H9 (cell line): Measurements from ENCODE around the gene FAM174C. TPM values are rescaled to one million over a fixed set of nuclear protein-coding genes. Genes with fewer than 3 reads are reported as not detected.

Experiments used
- DNase-seq: peaks from one replicate; pipeline ENCODE4 v3.0.0-alpha.2; 2017
- H2AFZ ChIP-seq: one replicate; pipeline ENCODE4 v1.6.1; 2013; ENCODE audit warnings: mild to moderate bottlenecking, low read length, control low read depth, moderate library complexity
- H2AK5ac ChIP-seq: 2 replicates; pipeline ENCODE4 v1.6.1; 2013; ENCODE audit warnings: low read length, control low read depth, mixed read lengths; ENCODE audit not compliant: insufficient read length
- H2BK120ac ChIP-seq: one replicate; pipeline ENCODE4 v1.6.1; 2013; ENCODE audit warnings: low read depth, mild to moderate bottlenecking, low read length, control low read depth, inconsistent platforms; ENCODE audit not compliant: poor library complexity, severe bottlenecking
- H2BK12ac ChIP-seq: 2 replicates; pipeline ENCODE4 v1.6.1; 2013; ENCODE audit warnings: low read length, control low read depth, mixed read lengths, low read depth; ENCODE audit not compliant: insufficient read length
- H2BK15ac ChIP-seq: 2 replicates; pipeline ENCODE4 v1.6.1; 2013; ENCODE audit warnings: low read depth, low read length, control low read depth
- H2BK20ac ChIP-seq: one replicate; pipeline ENCODE4 v1.6.1; 2013; ENCODE audit warnings: low read depth, mild to moderate bottlenecking, low read length, control low read depth, inconsistent platforms; ENCODE audit not compliant: poor library complexity, severe bottlenecking
- H2BK5ac ChIP-seq: 2 replicates; pipeline ENCODE4 v1.6.1; 2013; ENCODE audit warnings: low read length, control low read depth, mixed read lengths; ENCODE audit not compliant: insufficient read length
- H3K14ac ChIP-seq: 2 replicates; pipeline ENCODE4 v1.6.1; 2013; ENCODE audit warnings: low read length, control low read depth; ENCODE audit not compliant: insufficient read depth
- H3K18ac ChIP-seq: 2 replicates; pipeline ENCODE4 v1.6.1; 2013; ENCODE audit warnings: low read depth, mild to moderate bottlenecking, mixed read lengths, low read length, control low read depth; ENCODE audit not compliant: insufficient read length
- H3K23ac ChIP-seq: 2 replicates; pipeline ENCODE4 v1.6.1; 2013; ENCODE audit warnings: low read length, control low read depth, mixed read lengths, low read depth; ENCODE audit not compliant: insufficient read length
- H3K23me2 ChIP-seq: 2 replicates; pipeline ENCODE4 v1.6.1; 2013; ENCODE audit warnings: low read depth, mild to moderate bottlenecking, mixed read lengths, low read length, control low read depth; ENCODE audit not compliant: insufficient read length, poor library complexity, severe bottlenecking
- H3K27ac ChIP-seq: 2 replicates; pipeline ENCODE4 v1.5.1; 2013; ENCODE audit warnings: low read length, control low read depth, mixed read lengths, low read depth; ENCODE audit not compliant: insufficient read length
- H3K27me3 ChIP-seq: 2 replicates; pipeline ENCODE4 v1.6.1; 2013; ENCODE audit warnings: low read length, control low read depth, inconsistent platforms; ENCODE audit not compliant: insufficient read depth
- H3K4ac ChIP-seq: 2 replicates; pipeline ENCODE4 v1.6.1; 2013; ENCODE audit warnings: low read depth, mild to moderate bottlenecking, control low read depth, inconsistent platforms, low read length, moderate library complexity
- H3K4me1 ChIP-seq: 2 replicates; pipeline ENCODE4 v1.6.1; 2013; ENCODE audit warnings: low read length, control low read depth, inconsistent platforms; ENCODE audit not compliant: insufficient read depth
- H3K4me2 ChIP-seq: 2 replicates; pipeline ENCODE4 v1.6.1; 2013; ENCODE audit warnings: low read length, control low read depth, mixed read lengths; ENCODE audit not compliant: insufficient read length, insufficient read depth
- H3K56ac ChIP-seq: 2 replicates; pipeline ENCODE4 v1.6.1; 2013; ENCODE audit warnings: low read depth, mild to moderate bottlenecking, mixed read lengths, low read length, control low read depth; ENCODE audit not compliant: insufficient read length
- H3K79me1 ChIP-seq: 2 replicates; pipeline ENCODE4 v1.6.1; 2013; ENCODE audit warnings: low read depth, mild to moderate bottlenecking, moderate library complexity, low read length, control low read depth, inconsistent platforms; ENCODE audit not compliant: insufficient read depth, poor library complexity, severe bottlenecking
- H3K79me2 ChIP-seq: 2 replicates; pipeline ENCODE4 v1.6.1; 2013; ENCODE audit warnings: low read length, control low read depth, inconsistent platforms; ENCODE audit not compliant: insufficient read depth
- H3K9ac ChIP-seq: 2 replicates; pipeline ENCODE4 v1.6.1; 2013; ENCODE audit warnings: low read length, control low read depth, mixed read lengths; ENCODE audit not compliant: insufficient read length; ENCODE audit errors: extremely low read depth
- H3K9me3 ChIP-seq: one replicate; pipeline ENCODE4 v1.6.1; 2013; ENCODE audit warnings: low read depth, low read length, inconsistent platforms; ENCODE audit not compliant: control insufficient read depth
- H3T11ph ChIP-seq: one replicate; pipeline ENCODE4 v1.6.1; 2013; ENCODE audit warnings: mild to moderate bottlenecking, low read length, control low read depth, inconsistent platforms
- H4K20me1 ChIP-seq: one replicate; pipeline ENCODE4 v1.6.1; 2013; ENCODE audit not compliant: control insufficient read depth, insufficient read length, insufficient read depth
- H4K5ac ChIP-seq: 2 replicates; pipeline ENCODE4 v1.6.1; 2013; ENCODE audit warnings: low read depth, mild to moderate bottlenecking, mixed read lengths, low read length, control low read depth; ENCODE audit not compliant: insufficient read length
- H4K8ac ChIP-seq: replicated peaks from 2 replicates; pipeline ENCODE4 v1.6.1; 2013; ENCODE audit warnings: low read length, control low read depth, mixed read lengths, low read depth; ENCODE audit not compliant: insufficient read length
- H4K91ac ChIP-seq: 2 replicates; pipeline ENCODE4 v1.6.1; 2013; ENCODE audit warnings: low read depth, mild to moderate bottlenecking, moderate library complexity, mixed read lengths, low read length, control low read depth; ENCODE audit not compliant: insufficient read length
- H3K27ac Mint-ChIP-seq, 3 experiments: 2 replicates in 2 of 3; 3 replicates in 1 of 3; pipeline ENCODE4 v1.8.0; 2020 to 2021; ENCODE audit warnings: mixed read lengths in 3 of 3, mild to moderate bottlenecking in 1 of 3, moderate library complexity in 1 of 3
- H3K27me3 Mint-ChIP-seq: 2 replicates; pipeline ENCODE4 v1.8.0; 2021; ENCODE audit warnings: low read depth, mild to moderate bottlenecking, moderate library complexity, mixed read lengths
- H3K36me3 Mint-ChIP-seq, 3 experiments: 2 replicates in 2 of 3; 3 replicates in 1 of 3; pipeline ENCODE4 v1.8.0; 2020 to 2021; ENCODE audit warnings: low read depth in 3 of 3, mixed read lengths in 3 of 3; ENCODE audit not compliant: insufficient read depth in 1 of 3
- H3K4me1 Mint-ChIP-seq, 2 experiments: 2 replicates each; pipeline ENCODE4 v1.8.0; 2020; ENCODE audit warnings: mixed read lengths in 2 of 2
- H3K4me3 Mint-ChIP-seq, 2 experiments: 2 replicates in 1 of 2; 3 replicates in 1 of 2; pipeline ENCODE4 v1.8.0; 2020 to 2021; ENCODE audit warnings: mild to moderate bottlenecking in 2 of 2, mixed read lengths in 2 of 2, moderate library complexity in 1 of 2
- H3K9me3 Mint-ChIP-seq, 2 experiments: 2 replicates in 1 of 2; 3 replicates in 1 of 2; pipeline ENCODE4 v1.8.0; 2020; ENCODE audit warnings: mild to moderate bottlenecking in 2 of 2, mixed read lengths in 2 of 2, moderate library complexity in 1 of 2
- WGBS: extraction: QIAGEN DNeasy Blood & Tissue Kit; methylation state at CpG from one replicate; pipeline ENCODE4 v1.1.7; 2013; ENCODE audit warnings: missing lambda C conversion rate, low lambda C conversion rate, mixed read lengths; ENCODE audit not compliant: insufficient read length; ENCODE audit errors: extremely low coverage; 5-methylcytosine and 5-hydroxymethylcytosine counted together
- total RNA-seq: library from RNA; stranded (reverse); gene quantifications from 2 replicates; pipeline ENCODE4 v1.2.1, GENCODE V29; 2021
- TF ChIP-seq, protein P1 (sequence below): fragments of 200-600 bp; sonication (generic); conservative IDR thresholded peaks from 3 replicates; pipeline ENCODE4 v1.8.0; 2021; ENCODE audit warnings: antibody characterized with exemption, mild to moderate bottlenecking

Gene FAM174C
- total RNA-seq, 1 experiment from 2014 or later: 63.0 TPM

- Histone ChIP-seq H3K27ac (no peak overlapping the region), H3K4me1 (no peaks in the 10 kb centered on the region), H3K18ac (no peak overlapping the region), H2AK5ac (no peak overlapping the region), H2BK20ac (no peak overlapping the region), H2BK15ac (no peak overlapping the region), H2BK12ac (no peak overlapping the region), H3K56ac (no peak overlapping the region), H3K14ac (no peak overlapping the region), H3K23ac (no peak overlapping the region), H4K8ac (no peak overlapping the region), H4K91ac (no peak overlapping the region), H2BK5ac (no peak overlapping the region), H3K4ac (no peak overlapping the region), H3K9ac (no peak overlapping the region), H3T11ph (no peak overlapping the region), H3K9me3 (no peaks in the 10 kb centered on the region), H3K23me2 (no peaks in the 10 kb centered on the region), H3K27me3 (no peaks in the 10 kb centered on the region), H4K20me1 (no peaks in the 10 kb centered on the region), H3K4me2 (no peak overlapping the region), H2BK120ac (no peak overlapping the region), H3K79me2 (no peaks in the 10 kb centered on the region), H3K79me1 (no peaks in the 10 kb centered on the region), H2AFZ (no peak overlapping the region), H4K5ac (no peak overlapping the region)
- no CpG with 5 or more reads among the region's 14 CpGs for WGBS
- no peak for DNase-seq
- H3K27ac Mint-ChIP-seq: no peak overlapping the region
- H3K4me1 Mint-ChIP-seq: peaks cover 0 to 12% of the 10 kb centered on the region in 2 experiments; a peak in 2 of 4 replicates
- TF ChIP-seq, protein P1, sequence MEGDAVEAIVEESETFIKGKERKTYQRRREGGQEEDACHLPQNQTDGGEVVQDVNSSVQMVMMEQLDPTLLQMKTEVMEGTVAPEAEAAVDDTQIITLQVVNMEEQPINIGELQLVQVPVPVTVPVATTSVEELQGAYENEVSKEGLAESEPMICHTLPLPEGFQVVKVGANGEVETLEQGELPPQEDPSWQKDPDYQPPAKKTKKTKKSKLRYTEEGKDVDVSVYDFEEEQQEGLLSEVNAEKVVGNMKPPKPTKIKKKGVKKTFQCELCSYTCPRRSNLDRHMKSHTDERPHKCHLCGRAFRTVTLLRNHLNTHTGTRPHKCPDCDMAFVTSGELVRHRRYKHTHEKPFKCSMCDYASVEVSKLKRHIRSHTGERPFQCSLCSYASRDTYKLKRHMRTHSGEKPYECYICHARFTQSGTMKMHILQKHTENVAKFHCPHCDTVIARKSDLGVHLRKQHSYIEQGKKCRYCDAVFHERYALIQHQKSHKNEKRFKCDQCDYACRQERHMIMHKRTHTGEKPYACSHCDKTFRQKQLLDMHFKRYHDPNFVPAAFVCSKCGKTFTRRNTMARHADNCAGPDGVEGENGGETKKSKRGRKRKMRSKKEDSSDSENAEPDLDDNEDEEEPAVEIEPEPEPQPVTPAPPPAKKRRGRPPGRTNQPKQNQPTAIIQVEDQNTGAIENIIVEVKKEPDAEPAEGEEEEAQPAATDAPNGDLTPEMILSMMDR: no peak
- peaks cover 0 to 4% (median 2%) of the 10 kb centered on the region in 3 experiments; a peak in 2 of 7 replicates for H3K36me3 Mint-ChIP-seq
- peak overlapping the region; percentile 12 to 77; a peak in 3 of 5 replicates for H3K4me3 Mint-ChIP-seq
- peaks cover 13% of the 10 kb centered on the region for H3K27me3 Mint-ChIP-seq
- H3K9me3 Mint-ChIP-seq: no peaks in the 10 kb centered on the region
These were observed 19.4 kb downstream of the FAM174C start for GRCh38 chr19:1294688-1295087.
